ENCODE measurements around the gene PGR. TPM values are rescaled to one million over a fixed set of nuclear protein-coding genes. Genes with fewer than 3 reads are reported as not detected.

The PGR gene
- total RNA-seq, 4 donors from 2014 or later: 0.89 to 5.4 (median 3.1) TPM

- H3K9me3 ChIP-seq: no peaks in the 10 kb centered on the region
- no peaks in the 10 kb centered on the region for H3K27me3 ChIP-seq
- 94 to 97% methylated on average over 1 of the region's 1 CpG for WGBS, 2 donors
- H3K36me3 ChIP-seq: no peaks in the 10 kb centered on the region
- H3K4me1 ChIP-seq: no peaks in the 10 kb centered on the region
- no peak overlapping the region for H3K4me3 ChIP-seq (replicated peaks in 1 of 3)
- H3K27ac ChIP-seq: no peak overlapping the region
- no peak for DNase-seq
- intact Hi-C loops (cut with DNase I): no loop called here
- no peak for TF ChIP-seq POLR2A (IDR thresholded peaks at IDR 0.05)
- no peak for TF ChIP-seq CTCF (IDR thresholded peaks at IDR 0.05)
Measured at GRCh38 chr11:101045415-101045814, 84.2 kb downstream of the PGR start.

- TF ChIP-seq POLR2A (IDR thresholded peaks at IDR 0.05) (no peak), CTCF (IDR thresholded peaks at IDR 0.05) (no peak)
- Histone ChIP-seq H3K27ac (no peak overlapping the region), H3K9me3 (no peaks in the 10 kb centered on the region), H3K27me3 (no peaks in the 10 kb centered on the region), H3K4me3 (replicated peaks in 1 of 3) (no peak overlapping the region), H3K4me1 (no peaks in the 10 kb centered on the region), H3K36me3 (no peaks in the 10 kb centered on the region)
- 95 to 97% methylated on average over 1 of the region's 1 CpG for WGBS, 2 donors
- intact Hi-C loops (cut with DNase I): no loop called here
- no peak for DNase-seq
Measured at GRCh38 chr11:101043940-101044339, 85.7 kb downstream of the PGR start.

GRCh38 chr11:101035872-101036271 is 93.7 kb downstream of the PGR start:
- WGBS, 2 donors: 78 to 84% methylated on average over 1 of the region's 1 CpG
- Histone ChIP-seq H3K9me3 (no peaks in the 10 kb centered on the region), H3K4me1 (no peaks in the 10 kb centered on the region), H3K4me3 (replicated peaks in 1 of 3) (no peak overlapping the region), H3K27ac (no peak overlapping the region), H3K27me3 (no peaks in the 10 kb centered on the region), H3K36me3 (no peaks in the 10 kb centered on the region)
- TF ChIP-seq CTCF (IDR thresholded peaks at IDR 0.05) (no peak), POLR2A (IDR thresholded peaks at IDR 0.05) (no peak)
- no peak for DNase-seq
- intact Hi-C loops (cut with DNase I): no loop called here

GRCh38 chr11:101034076-101034475 is 95.5 kb downstream of the PGR start:
- WGBS, 2 donors: 64 to 67% methylated on average over 4 of the region's 4 CpGs
- no peak overlapping the region for H3K27ac ChIP-seq
- TF ChIP-seq POLR2A (IDR thresholded peaks at IDR 0.05) (no peak), CTCF (IDR thresholded peaks at IDR 0.05) (no peak)
- no peaks in the 10 kb centered on the region for H3K27me3 ChIP-seq
- no peaks in the 10 kb centered on the region for H3K9me3 ChIP-seq
- peak; percentile 4 to 6 for DNase-seq
- no peaks in the 10 kb centered on the region for H3K36me3 ChIP-seq
- intact Hi-C loops (cut with DNase I): no loop called here
- no peak overlapping the region for H3K4me3 ChIP-seq (replicated peaks in 1 of 3)
- no peaks in the 10 kb centered on the region for H3K4me1 ChIP-seq

- Histone ChIP-seq H3K27ac (no peak overlapping the region), H3K36me3 (no peaks in the 10 kb centered on the region)
- no peak for DNase-seq
Measured at GRCh38 chr11:101032991-101033390, 96.6 kb downstream of the PGR start.

More at GRCh38 chr11:101032991-101033390, 96.6 kb downstream of the PGR start:
- no peak for TF ChIP-seq CTCF (IDR thresholded peaks at IDR 0.05)
- no peak for TF ChIP-seq POLR2A (IDR thresholded peaks at IDR 0.05)
- Histone ChIP-seq H3K4me1 (no peaks in the 10 kb centered on the region), H3K4me3 (replicated peaks in 1 of 3) (no peak overlapping the region), H3K27me3 (no peaks in the 10 kb centered on the region), H3K9me3 (no peaks in the 10 kb centered on the region)
- intact Hi-C loops (cut with DNase I): no loop called here
